Purkinje cell (primary cell): ENCODE results near the gene COPS4. TPM values are rescaled to one million over a fixed set of nuclear protein-coding genes. Genes with fewer than 3 reads are reported as not detected.

Source experiments
- polyA plus RNA-seq: library from polyadenylated mRNA; unstranded; fragments of >200 nt; fragmentation: Nextera tagmentation; gene quantifications from 2 replicates; pipeline ENCODE4 v1.2.1, GENCODE V29; 2014

COPS4 gene
- polyA plus RNA-seq, result 166 and 220 TPM in 2 replicates

GRCh38 chr4:83034630-83035494 lies at the start of gene COPS4:
Gene COPS4, plus strand, starts transcription at chr4:83035183. Its CDS starts 42 bp downstream, at chr4:83035225.

GRCh38 chr4:83010522-83011318 lies 24.3 kb upstream of the COPS4 start, which contains the start of gene LIN54:
Gene LIN54, minus strand, starts transcription at chr4:83010823. Its CDS starts 25,979 bp downstream, at chr4:82984844.

GRCh38 chr4:83114576-83114975 lies 79.6 kb downstream of the COPS4 start, which contains the start of gene PLAC8:
Gene PLAC8, minus strand, starts transcription at chr4:83114729. Its CDS starts 6,808 bp downstream, at chr4:83107921.

Other genes with a start within 250 kb of the COPS4 start
- 439 and 536 TPM in 2 replicates for gene SCD5, start 236.4 kb upstream of the COPS4 start, polyA plus RNA-seq
- gene SEC31A, start 144.0 kb upstream of the COPS4 start, polyA plus RNA-seq, result 83.6 and 105 TPM in 2 replicates
- 4.8 and 6.4 TPM in 2 replicates for gene THAP9, start 134.4 kb upstream of the COPS4 start, polyA plus RNA-seq
- 10.9 and 15.7 TPM in 2 replicates for gene LIN54, start 24.4 kb upstream of the COPS4 start, polyA plus RNA-seq
- gene PLAC8, start 79.5 kb downstream of the COPS4 start, polyA plus RNA-seq, result 1.6 TPM in 1 of 2 replicates, not detected in the other
- 13.2 and 22.9 TPM in 2 replicates for gene COQ2, start 249.6 kb downstream of the COPS4 start, polyA plus RNA-seq